Suprapubic skin (tissue), 4 donors: ENCODE data around the gene HDGF. TPM values are rescaled to one million over a fixed set of nuclear protein-coding genes. Genes with fewer than 3 reads are reported as not detected.

ENCODE experiments used
- DNase-seq, 2 donors: peaks; one replicate each; pipeline ENCODE4 v3.0.0-alpha.2; 2019; ENCODE audit warnings: low spot score in 2 of 2
- H3K27ac ChIP-seq: fragments of 200-600 bp; sonication (generic); one replicate; pipeline ENCODE4 v1.5.1; 2019
- H3K27me3 ChIP-seq: fragments of 200-600 bp; sonication (generic); one replicate; pipeline ENCODE4 v1.5.1; 2019
- H3K36me3 ChIP-seq: fragments of 200-600 bp; sonication (generic); one replicate; pipeline ENCODE4 v1.5.1; 2019
- H3K4me1 ChIP-seq: fragments of 200-600 bp; sonication (generic); one replicate; pipeline ENCODE4 v1.5.1; 2019
- H3K4me3 ChIP-seq: fragments of 200-600 bp; sonication (generic); one replicate; pipeline ENCODE4 v1.5.1; 2019; ENCODE audit warnings: mild to moderate bottlenecking
- H3K9me3 ChIP-seq: fragments of 200-600 bp; sonication (generic); one replicate; pipeline ENCODE4 v1.5.1; 2019
- EP300 ChIP-seq: sonication (generic); formaldehyde crosslinking; IDR thresholded peaks from one replicate; pipeline ENCODE4 v1.6.1; 2017; ENCODE audit warnings: antibody characterized with exemption
- POLR2A ChIP-seq, 2 donors: fragments of 450-650 bp; IDR thresholded peaks; one replicate each; pipeline ENCODE4 v1.6.1; 2017; ENCODE audit warnings: antibody characterized with exemption in 2 of 2, mild to moderate bottlenecking in 2 of 2, moderate library complexity in 2 of 2
- POLR2AphosphoS5 ChIP-seq, 3 donors: sonication (generic); formaldehyde crosslinking; IDR thresholded peaks; one replicate each; pipeline ENCODE4 v1.6.1; 2017; ENCODE audit warnings: antibody characterized with exemption in 3 of 3
- WGBS: methylation state at CpG from one replicate; pipeline ENCODE4 v1.1.5; 2018; 5-methylcytosine and 5-hydroxymethylcytosine counted together
- total RNA-seq, 4 donors: library from RNA; depleted of rRNA; stranded (reverse); fragments of >200 nt; gene quantifications; one replicate each; pipeline ENCODE4 v1.1.0, GENCODE V29; 2016
- TF ChIP-seq, protein P1 (sequence below), 2 donors: fragments of 200-600 bp in 1 of 2; fragments of 450-650 bp in 1 of 2; sonication (generic) in 1 of 2; IDR thresholded peaks; one replicate each; pipeline ENCODE4 v1.5.1; 2016 to 2019; ENCODE audit warnings: antibody characterized with exemption in 2 of 2, mild to moderate bottlenecking in 1 of 2, moderate library complexity in 1 of 2

The HDGF gene
- total RNA-seq, 4 donors from 2014 or later = 178 to 250 (median 210) TPM

DNA sequence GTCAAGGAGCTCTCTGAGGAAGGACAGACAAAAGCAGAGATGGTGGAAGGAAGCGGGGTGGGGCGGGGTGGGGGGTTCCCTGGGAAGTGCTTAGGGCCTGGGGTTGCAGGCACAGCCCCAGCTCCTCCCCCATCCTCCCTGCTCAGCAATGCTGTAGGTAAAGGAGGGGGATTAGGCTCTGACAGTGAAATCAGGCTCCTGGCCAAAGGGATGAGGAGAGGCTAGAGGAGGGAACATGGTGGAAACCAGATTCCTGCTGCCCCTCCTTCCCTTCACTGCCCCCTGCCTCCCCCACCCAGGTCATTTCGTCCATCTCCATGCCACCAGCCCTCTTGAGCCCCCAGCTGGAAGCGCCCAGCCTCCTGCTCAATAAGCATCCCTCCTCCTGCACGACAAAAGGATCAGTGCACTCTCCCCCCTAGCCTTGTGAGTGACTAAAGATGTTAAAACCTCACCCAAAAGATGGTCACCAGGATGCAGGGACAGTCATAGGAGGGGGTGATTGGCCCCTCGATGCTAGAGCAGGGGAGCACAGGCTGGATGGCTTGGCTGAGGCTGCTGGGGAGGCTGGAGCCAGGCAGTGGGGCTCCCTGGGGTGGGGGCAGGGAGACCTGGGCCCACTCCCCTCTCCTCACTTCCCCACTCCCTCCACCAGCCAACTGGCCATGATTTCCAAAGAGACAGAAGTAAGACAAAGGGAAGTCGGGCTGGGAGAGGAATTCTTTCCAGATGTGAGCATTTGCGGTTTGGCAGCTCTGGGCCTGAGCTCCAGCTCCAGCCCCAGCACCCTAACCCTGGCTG lies 43.9 kb downstream of the HDGF start:
- peaks cover 3% of the 10 kb centered on the region for H3K27me3 ChIP-seq
- peak overlapping the region; percentile 80 for H3K27ac ChIP-seq
- H3K4me3 ChIP-seq = no peak overlapping the region
- DNase-seq = peak in 1 of 2 donors; percentile 65
- H3K9me3 ChIP-seq = no peaks in the 10 kb centered on the region
- WGBS = 51% methylated on average over 8 of the region's 8 CpGs
- H3K36me3 ChIP-seq = no peaks in the 10 kb centered on the region
- no peak for TF ChIP-seq POLR2A (IDR thresholded peaks at IDR 0.05)
- no peak for TF ChIP-seq EP300
- peaks cover 96% of the 10 kb centered on the region for H3K4me1 ChIP-seq

DNA sequence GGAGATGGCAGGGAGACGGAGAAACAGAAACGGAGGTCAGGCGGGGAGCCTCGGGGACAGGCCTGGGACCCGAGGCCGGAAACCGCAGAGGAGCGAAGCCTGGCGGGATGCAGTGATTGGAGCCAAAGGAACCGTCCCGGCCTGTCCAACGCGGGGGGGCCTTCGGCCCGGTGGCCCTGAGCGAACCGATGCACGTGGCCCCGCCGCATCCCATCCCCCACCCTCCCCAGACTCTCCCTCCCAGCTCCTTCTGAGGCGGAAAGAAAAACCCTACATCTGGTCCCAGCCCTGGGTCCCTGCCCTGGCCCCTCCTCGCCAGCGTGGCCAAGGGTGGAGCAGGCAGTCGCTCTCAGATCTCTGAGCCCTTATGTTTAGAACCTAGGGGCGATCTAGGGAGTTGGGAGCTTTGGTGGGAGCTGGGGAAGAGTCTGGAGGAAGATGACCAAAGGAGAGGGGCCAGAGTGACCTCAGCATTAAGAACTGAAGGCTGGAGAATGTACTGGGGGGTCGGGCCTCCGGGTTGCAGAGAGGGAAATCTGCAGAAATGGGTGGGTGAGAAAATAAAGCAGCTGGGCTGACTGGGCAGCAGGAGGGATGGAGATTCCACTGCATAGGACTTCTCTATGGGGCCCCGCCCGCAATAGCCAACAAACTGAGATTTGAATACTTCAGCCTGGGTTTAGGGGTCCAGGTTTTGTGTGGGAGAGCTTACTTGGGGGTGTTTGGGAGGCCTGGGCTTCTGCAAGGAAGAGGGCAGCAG lies 44.6 kb downstream of the HDGF start:
- Histone ChIP-seq H3K27me3 (peaks cover 3% of the 10 kb centered on the region), H3K4me1 (peaks cover 90% of the 10 kb centered on the region), H3K4me3 (peak overlapping the region; percentile 55), H3K27ac (peak overlapping the region; percentile 80), H3K36me3 (no peaks in the 10 kb centered on the region), H3K9me3 (no peaks in the 10 kb centered on the region)
- peak; percentile 84 to 86 for DNase-seq
- TF ChIP-seq POLR2A (IDR thresholded peaks at IDR 0.05) (no peak), POLR2AphosphoS5 (IDR thresholded peaks at IDR 0.05) (no peak), EP300 (no peak)
- TF ChIP-seq, protein P1, sequence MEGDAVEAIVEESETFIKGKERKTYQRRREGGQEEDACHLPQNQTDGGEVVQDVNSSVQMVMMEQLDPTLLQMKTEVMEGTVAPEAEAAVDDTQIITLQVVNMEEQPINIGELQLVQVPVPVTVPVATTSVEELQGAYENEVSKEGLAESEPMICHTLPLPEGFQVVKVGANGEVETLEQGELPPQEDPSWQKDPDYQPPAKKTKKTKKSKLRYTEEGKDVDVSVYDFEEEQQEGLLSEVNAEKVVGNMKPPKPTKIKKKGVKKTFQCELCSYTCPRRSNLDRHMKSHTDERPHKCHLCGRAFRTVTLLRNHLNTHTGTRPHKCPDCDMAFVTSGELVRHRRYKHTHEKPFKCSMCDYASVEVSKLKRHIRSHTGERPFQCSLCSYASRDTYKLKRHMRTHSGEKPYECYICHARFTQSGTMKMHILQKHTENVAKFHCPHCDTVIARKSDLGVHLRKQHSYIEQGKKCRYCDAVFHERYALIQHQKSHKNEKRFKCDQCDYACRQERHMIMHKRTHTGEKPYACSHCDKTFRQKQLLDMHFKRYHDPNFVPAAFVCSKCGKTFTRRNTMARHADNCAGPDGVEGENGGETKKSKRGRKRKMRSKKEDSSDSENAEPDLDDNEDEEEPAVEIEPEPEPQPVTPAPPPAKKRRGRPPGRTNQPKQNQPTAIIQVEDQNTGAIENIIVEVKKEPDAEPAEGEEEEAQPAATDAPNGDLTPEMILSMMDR (IDR thresholded peaks at IDR 0.05) = no peak
- 17% methylated on average over 13 of the region's 29 CpGs for WGBS

DNA sequence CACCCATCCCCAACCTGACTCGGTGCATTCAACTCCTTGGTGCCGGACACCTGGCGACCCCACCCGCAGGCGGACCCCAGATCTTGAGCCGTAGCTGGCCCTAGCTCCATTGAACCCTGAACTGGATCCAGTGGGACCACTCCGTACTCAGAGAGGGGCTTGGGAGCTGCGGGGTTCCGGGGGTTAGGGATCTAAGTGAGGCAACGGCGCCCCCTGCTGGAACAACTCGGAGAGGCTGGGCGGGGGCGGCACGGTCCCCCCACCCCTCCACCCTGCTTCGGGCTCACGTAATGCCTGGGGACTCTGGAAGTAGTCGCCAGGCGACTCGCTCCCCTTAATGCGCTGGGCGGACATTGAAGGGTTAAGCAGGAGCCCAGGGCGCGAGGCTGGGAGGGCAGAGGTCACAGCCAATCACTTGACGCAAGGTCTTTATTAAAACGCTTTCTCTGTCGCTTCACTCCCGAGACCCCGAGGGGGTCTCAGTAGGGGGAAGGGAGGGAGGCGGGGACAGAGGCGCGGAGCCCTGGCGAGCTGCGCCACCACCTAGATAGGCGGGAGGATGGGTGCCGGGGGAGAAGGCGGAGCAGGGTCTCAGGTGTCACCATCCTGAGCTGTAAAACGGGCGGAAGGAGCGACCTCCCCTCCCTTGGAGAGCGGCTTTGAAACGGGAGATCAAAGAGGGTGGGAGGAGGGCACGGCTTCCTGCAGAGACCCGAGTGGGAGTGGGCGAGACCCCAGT lies 45.4 kb downstream of the HDGF start:
- DNase-seq = peak; percentile 85 to 89
- Histone ChIP-seq H3K36me3 (no peaks in the 10 kb centered on the region), H3K27me3 (peaks cover 3% of the 10 kb centered on the region), H3K27ac (peak overlapping the region; percentile 80), H3K4me3 (peak overlapping the region; percentile 55), H3K9me3 (no peaks in the 10 kb centered on the region), H3K4me1 (peaks cover 82% of the 10 kb centered on the region)
- WGBS = under 1% methylated on average over 27 of the region's 45 CpGs
- no peak for TF ChIP-seq POLR2AphosphoS5 (IDR thresholded peaks at IDR 0.05)
- TF ChIP-seq EP300 = no peak
- TF ChIP-seq, protein P1 (IDR thresholded peaks at IDR 0.05) = peak; percentile 78 to 83

DNA sequence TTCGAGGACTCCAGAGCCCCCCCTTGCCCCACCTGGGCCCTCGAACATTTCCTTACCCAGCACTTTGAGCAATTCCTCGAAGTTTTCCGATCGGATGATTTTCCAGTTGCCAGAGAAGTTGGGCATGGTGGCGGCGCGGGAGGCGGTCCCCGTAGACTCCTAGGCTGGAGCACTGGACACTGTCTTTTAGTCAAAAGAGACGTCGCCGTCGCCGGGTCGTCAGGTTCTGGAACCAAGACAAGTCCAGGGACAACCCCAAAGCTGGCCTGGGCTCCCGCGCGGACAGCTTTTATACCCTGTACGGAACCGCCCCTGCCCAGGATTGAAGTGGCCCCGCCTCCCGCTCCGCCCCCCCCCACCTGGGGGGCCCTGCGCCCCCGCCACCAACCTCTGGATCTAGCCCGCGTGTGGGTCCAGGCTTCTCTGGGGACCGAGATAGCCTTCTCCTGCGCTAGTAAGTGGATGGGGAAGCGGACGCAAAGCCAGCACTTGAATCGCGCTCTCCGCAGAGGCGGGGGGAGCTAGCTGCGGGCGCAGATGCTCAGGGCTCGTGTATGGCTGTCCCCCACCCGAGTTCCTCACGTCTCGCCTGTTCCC lies 46.1 kb downstream of the HDGF start, which contains the start of gene CRABP2:
CRABP2 (minus strand) TSS at position 263 of the 597 bp plus-strand sequence; CDS start at position 126, 137 bp downstream.
- 8% methylated on average over 14 of the region's 42 CpGs for WGBS

DNA sequence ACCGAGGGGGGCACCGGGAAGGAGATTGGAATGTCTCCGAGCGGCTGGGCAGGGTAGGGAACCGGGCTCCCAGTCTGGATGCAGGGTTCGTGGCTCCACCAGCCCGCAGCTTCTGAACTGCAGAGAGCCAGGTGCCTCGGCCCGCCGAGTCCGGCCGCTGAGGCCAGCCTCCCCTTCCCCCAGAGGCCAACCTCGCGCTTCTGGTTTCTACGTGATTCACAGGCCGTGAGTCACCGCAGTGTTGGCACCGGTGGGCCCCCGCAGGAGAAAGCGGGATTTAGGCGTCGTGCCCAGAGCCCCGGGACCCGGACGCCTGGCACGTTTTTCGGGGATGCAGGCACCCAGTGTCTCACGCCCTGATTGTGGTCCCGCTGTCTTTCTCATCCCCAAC lies 46.5 kb downstream of the HDGF start:
- Histone ChIP-seq H3K4me1 (peaks cover 70% of the 10 kb centered on the region), H3K27me3 (peaks cover 3% of the 10 kb centered on the region), H3K27ac (peak overlapping the region; percentile 80), H3K36me3 (peaks cover 1% of the 10 kb centered on the region), H3K9me3 (no peaks in the 10 kb centered on the region), H3K4me3 (peak overlapping the region; percentile 55)
- 7% methylated on average over 4 of the region's 29 CpGs for WGBS
- DNase-seq = peak in 1 of 2 donors; percentile 84
- no peak for TF ChIP-seq EP300
- TF ChIP-seq POLR2A (IDR thresholded peaks at IDR 0.05) = no peak
- TF ChIP-seq POLR2AphosphoS5 (IDR thresholded peaks at IDR 0.05) = no peak
- TF ChIP-seq, protein P1 (IDR thresholded peaks at IDR 0.05) = no peak

More for the DNA sequence above, 46.1 kb downstream of the HDGF start, which contains the start of gene CRABP2:
- Histone ChIP-seq H3K9me3 (no peaks in the 10 kb centered on the region), H3K27ac (peak within 1 kb of the TSS; percentile 80), H3K27me3 (peaks cover 3% of the 10 kb centered on the region), H3K4me3 (peak within 1 kb of the TSS; percentile 55), H3K36me3 (no peaks in the 10 kb centered on the region), H3K4me1 (peaks cover 75% of the 10 kb centered on the region)
- peak in 1 of 2 donors; percentile 76 for DNase-seq
- TF ChIP-seq EP300 = no peak
- TF ChIP-seq, protein P1 (IDR thresholded peaks at IDR 0.05) = no peak
- no peak for TF ChIP-seq POLR2A (IDR thresholded peaks at IDR 0.05)
- TF ChIP-seq POLR2AphosphoS5 (IDR thresholded peaks at IDR 0.05) = no peak
